HCT116 (cell line): ENCODE measurements around the gene TPPP2. TPM values are rescaled to one million over a fixed set of nuclear protein-coding genes. Genes with fewer than 3 reads are reported as not detected.

Experiments used
- ATAC-seq: fragments of 200-7000 bp; cut with Tn5 transposase; 2 replicates; pipeline ENCODE4 v1.9.1; 2020; ENCODE audit warnings: mild to moderate bottlenecking, moderate library complexity
- BruUV-seq: library from RNA; stranded (reverse); fragments of 400-500 nt; replicated peaks from 2 replicates; lab custom pipeline; 2021; lab: Mats Ljungman, UMichigan
- CTCF ChIA-PET: fragments of 300-600 bp; sonication (Branson Sonifier 250); formaldehyde crosslinking; loops from one replicate; lab custom pipeline; 2021; ENCODE audit warnings: antibody characterized with exemption; lab: Charles Lee
- POLR2A ChIA-PET: fragments of 300-600, 350-600 bp; sonication (Branson Sonifier 250); formaldehyde crosslinking; loops from one replicate; lab custom pipeline; 2021; ENCODE audit warnings: antibody characterized with exemption; lab: Charles Lee
- RAD21 ChIA-PET, 2 experiments: fragments of 300-600 bp; sonication (Branson Sonifier 250); formaldehyde crosslinking; loops; one replicate each; lab custom pipeline; 2023; ENCODE audit warnings: low total read pairs in 2 of 2; ENCODE audit not compliant: uncharacterized antibody in 2 of 2, unreplicated experiment in 2 of 2, low non-redundant PET in 1 of 2; lab: Charles Lee
- DNase-seq: peaks from one replicate; pipeline ENCODE4 v3.0.0-alpha.2; 2010; ENCODE audit warnings: low read depth, low spot score
- H2AFZ ChIP-seq: fragments of 200-600 bp; shearing (Covaris generic), sonication (generic); 2 replicates; pipeline ENCODE4 v1.6.1; 2017; ENCODE audit warnings: low read depth, mixed run types, mixed read lengths, antibody characterized with exemption, low read length; ENCODE audit not compliant: poor library complexity, severe bottlenecking
- H3K27ac ChIP-seq: 2 replicates; pipeline ENCODE4 v1.5.1; 2012; ENCODE audit warnings: low read depth, low read length
- H3K27me3 ChIP-seq: fragments of 200-600 bp; sonication (generic); 2 replicates; pipeline ENCODE4 v1.6.1; 2016; ENCODE audit warnings: mixed run types, low read length, mixed read lengths; ENCODE audit not compliant: insufficient read depth
- H3K36me3 ChIP-seq, 2 experiments: fragments of 200-500 bp in 1 of 2; fragments of 200-600 bp in 1 of 2; sonication (Bioruptor generic) in 1 of 2; sonication (generic) in 1 of 2; 2 replicates each; pipeline versions ENCODE4 v1.5.1 to v1.6.1; 2014 to 2016; ENCODE audit warnings: low read length in 2 of 2, inconsistent platforms in 1 of 2, mixed read lengths in 1 of 2, mixed run types in 1 of 2; ENCODE audit not compliant: insufficient read depth in 2 of 2, control insufficient read depth in 1 of 2
- H3K4me1 ChIP-seq, 2 experiments: fragments of 200-600 bp in 1 of 2; sonication (generic) in 1 of 2; 2 replicates each; pipeline versions ENCODE4 v1.5.1 to v1.6.1; 2012 to 2017; ENCODE audit warnings: low read length in 2 of 2, inconsistent platforms in 1 of 2, mild to moderate bottlenecking in 1 of 2, mixed read lengths in 1 of 2, mixed run types in 1 of 2, moderate library complexity in 1 of 2; ENCODE audit not compliant: insufficient read depth in 2 of 2, control insufficient read depth in 1 of 2
- H3K4me2 ChIP-seq: fragments of 200-600 bp; sonication (generic); 2 replicates; pipeline ENCODE4 v1.6.1; 2017; ENCODE audit warnings: mixed run types, low read length, mixed read lengths
- H3K4me3 ChIP-seq, 2 experiments: fragments of 200-600 bp in 1 of 2; sonication (generic) in 1 of 2; replicated peaks in 1 of 2; 2 replicates each; pipeline ENCODE4 v1.5.1; 2011 to 2016; ENCODE audit warnings: low read length in 2 of 2, control low read depth in 1 of 2, low read depth in 1 of 2, mild to moderate bottlenecking in 1 of 2, mixed read lengths in 1 of 2, mixed run types in 1 of 2
- H3K79me2 ChIP-seq: fragments of 200-600 bp; sonication (generic); 2 replicates; pipeline ENCODE4 v1.6.1; 2017; ENCODE audit warnings: mild to moderate bottlenecking, mixed run types, low read length, moderate library complexity, mixed read lengths; ENCODE audit not compliant: insufficient read depth
- H3K9ac ChIP-seq: fragments of 200-600 bp; sonication (generic); 2 replicates; pipeline ENCODE4 v1.6.1; 2016; ENCODE audit warnings: low read length, mixed read lengths
- H3K9me2 ChIP-seq: fragments of 200-600 bp; sonication (generic), shearing (Covaris generic); 2 replicates; pipeline ENCODE4 v1.6.1; 2017; ENCODE audit warnings: mixed run types, mild to moderate bottlenecking, moderate library complexity; ENCODE audit not compliant: insufficient read depth
- H3K9me3 ChIP-seq, 2 experiments: fragments of 200-500 bp in 1 of 2; fragments of 200-600 bp in 1 of 2; sonication (Bioruptor generic) in 1 of 2; sonication (generic) in 1 of 2; 2 replicates each; pipeline ENCODE4 v1.6.1; 2014 to 2017; ENCODE audit warnings: low read length in 2 of 2, mixed read lengths in 2 of 2, inconsistent platforms in 1 of 2, low read depth in 1 of 2, mild to moderate bottlenecking in 1 of 2, mixed run types in 1 of 2, moderate library complexity in 1 of 2; ENCODE audit not compliant: control insufficient read depth in 1 of 2, insufficient read depth in 1 of 2
- H4K20me1 ChIP-seq: fragments of 200-600 bp; sonication (generic), shearing (Covaris generic); 2 replicates; pipeline ENCODE4 v1.6.1; 2017; ENCODE audit warnings: mixed run types, mild to moderate bottlenecking, moderate library complexity; ENCODE audit not compliant: insufficient read depth
- CBX3 ChIP-seq: IDR thresholded peaks from 2 replicates; pipeline ENCODE4 v1.6.1; 2012; ENCODE audit warnings: low read depth
- CEBPB ChIP-seq: IDR thresholded peaks from 2 replicates; pipeline ENCODE4 v1.6.1; 2012; ENCODE audit warnings: low read depth
- ELF1 ChIP-seq: IDR thresholded peaks from 2 replicates; pipeline ENCODE4 v1.6.1; 2012; ENCODE audit warnings: low read depth, borderline replicate concordance
- EZH2 ChIP-seq: fragments of 200-600 bp; sonication (generic); IDR thresholded peaks from 2 replicates; pipeline ENCODE4 v1.6.1; 2017; ENCODE audit warnings: antibody characterized with exemption, mixed run types
- EZH2phosphoT487 ChIP-seq: fragments of 200-600 bp; IDR thresholded peaks from 2 replicates; pipeline ENCODE4 v1.6.1; 2018; ENCODE audit warnings: antibody characterized with exemption, borderline replicate concordance
- FOSL1 ChIP-seq: IDR thresholded peaks from 2 replicates; pipeline ENCODE4 v1.6.1; 2012; ENCODE audit warnings: low read depth
- JUND ChIP-seq: IDR thresholded peaks from 2 replicates; pipeline ENCODE4 v1.6.1; 2012
- MAX ChIP-seq: IDR thresholded peaks from 2 replicates; pipeline ENCODE4 v1.6.1; 2012
- RAD21 ChIP-seq: IDR thresholded peaks from 2 replicates; pipeline ENCODE4 v1.6.1; 2012; ENCODE audit warnings: low read depth, mild to moderate bottlenecking
- REST ChIP-seq: IDR thresholded peaks from 2 replicates; pipeline ENCODE4 v1.6.1; 2012; ENCODE audit warnings: low read depth
- SIN3A ChIP-seq: IDR thresholded peaks from 2 replicates; pipeline ENCODE4 v1.6.1; 2012; ENCODE audit warnings: low read depth
- SRF ChIP-seq: IDR thresholded peaks from 2 replicates; pipeline ENCODE4 v1.6.1; 2012; ENCODE audit warnings: low read depth
- YY1 ChIP-seq: IDR thresholded peaks from 2 replicates; pipeline ENCODE4 v1.6.1; 2011; ENCODE audit warnings: low read length, low read depth, moderate library complexity, mild to moderate bottlenecking; ENCODE audit not compliant: insufficient replicate concordance; ENCODE audit errors: extremely low read depth
- ZBTB33 ChIP-seq: IDR thresholded peaks from 2 replicates; pipeline ENCODE4 v1.6.1; 2011; ENCODE audit warnings: mild to moderate bottlenecking, low read length, moderate library complexity; ENCODE audit not compliant: insufficient replicate concordance; ENCODE audit errors: extremely low read depth
- ZFX ChIP-seq: fragments of 450-650 bp; IDR thresholded peaks from 2 replicates; pipeline ENCODE4 v1.6.1; 2017
- ZNF274 ChIP-seq: fragments of 200-500 bp; sonication (Bioruptor generic); IDR thresholded peaks from 2 replicates; pipeline ENCODE4 v1.6.1; 2014; ENCODE audit warnings: mild to moderate bottlenecking, low read depth, low read length, inconsistent platforms
- intact Hi-C: fragments of 100-400 bp; cut with micrococcal nuclease; formaldehyde crosslinking; loops from 2 replicates; pipeline ENCODE4 v1.10.0; 2022
- total RNA-seq: library from RNA; stranded (reverse); gene quantifications from one replicate; pipeline ENCODE4 v1.2.1, GENCODE V29; 2021; ENCODE audit not compliant: unreplicated experiment
- TF ChIP-seq, protein P1 (sequence below), 3 experiments: fragments of 200-600 bp in 1 of 3; sonication (generic) in 1 of 3; IDR thresholded peaks in 2 of 3; conservative IDR thresholded peaks in 1 of 3; 2 replicates each; pipeline ENCODE4 v1.5.1; 2012 to 2017; ENCODE audit warnings: low read depth in 2 of 3, low read length in 2 of 3, antibody characterized with exemption in 1 of 3, borderline replicate concordance in 1 of 3, control low read depth in 1 of 3, mild to moderate bottlenecking in 1 of 3, mixed read lengths in 1 of 3, mixed run types in 1 of 3, moderate library complexity in 1 of 3; ENCODE audit not compliant: insufficient read depth in 1 of 3
- TF ChIP-seq, protein P2 (sequence below): IDR thresholded peaks from 2 replicates; pipeline ENCODE4 v1.6.1; 2012

TPPP2 gene
- total RNA-seq, 1 experiment from 2014 or later = not detected

DNA sequence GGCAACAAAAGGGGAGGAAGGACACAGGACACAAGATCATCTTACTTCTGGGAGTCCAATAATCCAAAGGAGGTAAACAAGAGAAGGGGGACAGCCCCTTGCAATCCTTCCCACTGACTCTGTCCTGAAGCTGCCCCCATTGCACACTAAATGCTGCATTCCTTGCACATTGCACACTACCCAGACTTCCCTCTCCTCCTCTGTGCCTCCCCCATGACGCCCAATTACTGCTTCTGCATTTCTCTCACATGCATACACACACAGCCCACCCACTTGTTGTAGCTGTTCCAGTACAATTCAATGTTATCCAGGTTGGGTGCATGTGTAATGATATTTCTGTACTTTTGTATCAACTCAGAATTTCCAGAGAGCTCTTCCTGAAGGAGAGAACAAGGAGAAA, 10.7 kb upstream of the TPPP2 start (continued):
- TF ChIP-seq ZBTB33 (no peak), CBX3 (no peak), ELF1 (no peak), ZNF274 (no peak)
- TF ChIP-seq, protein P1, sequence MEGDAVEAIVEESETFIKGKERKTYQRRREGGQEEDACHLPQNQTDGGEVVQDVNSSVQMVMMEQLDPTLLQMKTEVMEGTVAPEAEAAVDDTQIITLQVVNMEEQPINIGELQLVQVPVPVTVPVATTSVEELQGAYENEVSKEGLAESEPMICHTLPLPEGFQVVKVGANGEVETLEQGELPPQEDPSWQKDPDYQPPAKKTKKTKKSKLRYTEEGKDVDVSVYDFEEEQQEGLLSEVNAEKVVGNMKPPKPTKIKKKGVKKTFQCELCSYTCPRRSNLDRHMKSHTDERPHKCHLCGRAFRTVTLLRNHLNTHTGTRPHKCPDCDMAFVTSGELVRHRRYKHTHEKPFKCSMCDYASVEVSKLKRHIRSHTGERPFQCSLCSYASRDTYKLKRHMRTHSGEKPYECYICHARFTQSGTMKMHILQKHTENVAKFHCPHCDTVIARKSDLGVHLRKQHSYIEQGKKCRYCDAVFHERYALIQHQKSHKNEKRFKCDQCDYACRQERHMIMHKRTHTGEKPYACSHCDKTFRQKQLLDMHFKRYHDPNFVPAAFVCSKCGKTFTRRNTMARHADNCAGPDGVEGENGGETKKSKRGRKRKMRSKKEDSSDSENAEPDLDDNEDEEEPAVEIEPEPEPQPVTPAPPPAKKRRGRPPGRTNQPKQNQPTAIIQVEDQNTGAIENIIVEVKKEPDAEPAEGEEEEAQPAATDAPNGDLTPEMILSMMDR (IDR thresholded peaks at IDR 0.05 in 2 of 3, conservative IDR thresholded peaks at IDR 0.05 in 1 of 3; ENCODE audit: borderline replicate concordance in 1 of 3, insufficient read depth in 1 of 3, low read depth in 2 of 3, low read length in 2 of 3) = no peak

- Histone ChIP-seq H3K4me1 (peaks cover 10 to 17% of the 10 kb centered on the region in 2 experiments; a peak in 3 of 4 replicates), H3K9me2 (no peaks in the 10 kb centered on the region)
- TF ChIP-seq ZFX (no peak), YY1 (no peak), FOSL1 (no peak), JUND (no peak), SRF (no peak), RAD21 (no peak), CEBPB (no peak), MAX (no peak), REST (no peak), EZH2 (no peak), SIN3A (no peak), EZH2phosphoT487 (no peak)
- TF ChIP-seq, protein P2, sequence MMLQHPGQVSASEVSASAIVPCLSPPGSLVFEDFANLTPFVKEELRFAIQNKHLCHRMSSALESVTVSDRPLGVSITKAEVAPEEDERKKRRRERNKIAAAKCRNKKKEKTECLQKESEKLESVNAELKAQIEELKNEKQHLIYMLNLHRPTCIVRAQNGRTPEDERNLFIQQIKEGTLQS = no peak
- TF ChIP-seq, all 23 proteins: peak for 0
- DNase-seq (no peak), ATAC-seq (no peak)
- Histone ChIP-seq H3K27me3 (no peaks in the 10 kb centered on the region), H3K27ac (no peak overlapping the region), H2AFZ (no peak overlapping the region), H3K79me2 (no peaks in the 10 kb centered on the region), H3K9ac (no peak overlapping the region), H3K4me2 (no peak overlapping the region), H3K36me3 (no peaks in the 10 kb centered on the region; a peak in 1 of 4 replicates), H4K20me1 (no peaks in the 10 kb centered on the region), H3K4me3 (no peak overlapping the region), H3K9me3 (no peaks in the 10 kb centered on the region)
- ChIA-PET RAD21 (no interaction called here), POLR2A (no interaction called here), CTCF (interaction anchor here (0.9 to 1.5 kb wide), 2 partner anchors 9 to 19 kb away, joined by 3 to 6 read pairs; no protein-coding TSS in a partner anchor)
- intact Hi-C loops = no loop called here
- BruUV-seq = no TSS peak
These were observed 9.0 kb upstream of the TPPP2 start for GRCh38 chr14:21020977-21021545.
